ENCODE data around the gene DOCK2. TPM values are rescaled to one million over a fixed set of nuclear protein-coding genes. Genes with fewer than 3 reads are reported as not detected.
A peak's percentile ranks its signal among the peaks of the same experiment; 100 is the strongest.

Gene DOCK2
- polyA plus RNA-seq, 3 donors, result 2.6 to 3.4 (median 2.7) TPM

DNA sequence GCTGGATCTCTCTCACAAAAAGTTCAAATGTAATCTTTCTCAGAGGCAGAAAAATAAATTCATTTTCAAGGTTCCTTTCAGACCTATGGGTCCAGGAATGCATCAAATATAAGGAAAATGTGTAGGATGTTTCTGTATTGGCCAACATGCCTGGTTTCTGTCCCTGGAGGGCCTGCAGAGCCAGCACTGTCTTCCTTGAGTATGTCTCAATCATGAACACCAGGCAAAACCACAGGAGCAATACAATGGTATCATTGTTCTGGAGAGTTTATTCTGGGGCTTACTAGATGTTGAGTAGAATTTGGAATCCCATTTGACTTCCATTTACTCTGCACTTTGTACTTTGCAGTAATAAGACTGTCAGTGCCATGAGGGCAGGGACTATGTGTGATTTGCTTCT, 319.7 kb downstream of the DOCK2 start:
- no peak for DNase-seq (ENCODE audit: low read depth in 3 of 3, low spot score in 2 of 3)

DNA sequence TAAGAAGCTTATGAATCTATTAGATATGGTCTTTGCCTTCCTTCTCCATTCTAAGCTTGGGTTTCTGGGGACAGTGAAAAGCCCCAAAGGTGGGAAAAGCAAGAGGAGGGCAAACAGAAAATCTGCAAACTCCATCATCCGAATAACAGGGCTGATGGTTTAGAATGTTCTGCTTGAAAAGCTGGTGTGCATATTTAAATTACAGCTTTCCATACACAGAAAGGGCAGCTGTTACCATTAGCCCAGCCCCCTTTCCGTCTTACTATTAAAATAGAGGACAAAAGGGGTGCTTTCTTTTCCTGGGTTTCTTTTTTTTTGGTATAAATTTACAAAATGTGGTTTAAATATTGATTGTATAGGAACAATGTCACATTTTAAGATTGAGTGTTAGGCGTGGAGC, 321.2 kb downstream of the DOCK2 start:
- no peak for DNase-seq (ENCODE audit: low read depth in 3 of 3, low spot score in 2 of 3)

DNA sequence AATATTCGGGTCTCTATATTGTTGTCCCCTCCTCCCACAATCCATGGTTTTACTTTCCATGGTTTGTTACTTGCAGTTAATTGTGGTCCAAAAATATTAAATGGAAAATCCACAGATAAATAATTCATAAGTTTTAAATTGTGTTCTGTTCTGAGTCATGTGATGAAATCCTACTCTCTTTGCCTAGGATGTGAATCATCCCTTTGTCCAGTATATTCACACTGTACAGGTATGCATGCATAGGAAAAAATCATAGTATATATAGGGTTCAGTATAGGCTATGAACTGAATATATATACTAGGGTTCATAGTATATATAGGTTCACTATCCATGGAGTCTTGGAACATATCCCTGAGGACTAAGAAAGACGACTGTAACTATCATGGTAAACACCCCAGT, 323.6 kb downstream of the DOCK2 start:
- DNase-seq (ENCODE audit: low read depth in 3 of 3, low spot score in 2 of 3), result no peak

GRCh38 chr5:169964246-169964645, 327.2 kb downstream of the DOCK2 start:
- DNase-seq (ENCODE audit: low read depth in 3 of 3, low spot score in 2 of 3), result no peak

DNA sequence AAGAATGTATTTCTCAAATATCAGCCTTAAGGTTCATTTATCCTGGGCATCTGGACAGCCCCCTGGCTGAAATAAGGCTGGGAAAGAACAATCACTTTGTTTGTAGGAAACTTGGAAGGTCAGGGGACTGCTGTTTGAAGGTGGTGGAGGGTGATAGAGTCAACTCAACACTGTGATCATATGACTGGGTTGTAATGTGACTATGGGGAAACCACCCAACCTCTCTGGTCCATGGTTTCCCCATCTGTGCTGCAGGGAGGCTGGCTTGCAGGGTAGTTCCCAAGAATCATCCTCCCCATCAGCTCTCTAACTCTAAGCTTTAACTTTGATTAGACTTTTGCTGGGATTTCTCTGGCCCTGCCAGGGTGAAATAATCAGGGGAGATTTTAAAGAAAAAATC, 333.3 kb downstream of the DOCK2 start:
- DNase-seq (ENCODE audit: low read depth in 3 of 3, low spot score in 2 of 3), result no peak

DNA sequence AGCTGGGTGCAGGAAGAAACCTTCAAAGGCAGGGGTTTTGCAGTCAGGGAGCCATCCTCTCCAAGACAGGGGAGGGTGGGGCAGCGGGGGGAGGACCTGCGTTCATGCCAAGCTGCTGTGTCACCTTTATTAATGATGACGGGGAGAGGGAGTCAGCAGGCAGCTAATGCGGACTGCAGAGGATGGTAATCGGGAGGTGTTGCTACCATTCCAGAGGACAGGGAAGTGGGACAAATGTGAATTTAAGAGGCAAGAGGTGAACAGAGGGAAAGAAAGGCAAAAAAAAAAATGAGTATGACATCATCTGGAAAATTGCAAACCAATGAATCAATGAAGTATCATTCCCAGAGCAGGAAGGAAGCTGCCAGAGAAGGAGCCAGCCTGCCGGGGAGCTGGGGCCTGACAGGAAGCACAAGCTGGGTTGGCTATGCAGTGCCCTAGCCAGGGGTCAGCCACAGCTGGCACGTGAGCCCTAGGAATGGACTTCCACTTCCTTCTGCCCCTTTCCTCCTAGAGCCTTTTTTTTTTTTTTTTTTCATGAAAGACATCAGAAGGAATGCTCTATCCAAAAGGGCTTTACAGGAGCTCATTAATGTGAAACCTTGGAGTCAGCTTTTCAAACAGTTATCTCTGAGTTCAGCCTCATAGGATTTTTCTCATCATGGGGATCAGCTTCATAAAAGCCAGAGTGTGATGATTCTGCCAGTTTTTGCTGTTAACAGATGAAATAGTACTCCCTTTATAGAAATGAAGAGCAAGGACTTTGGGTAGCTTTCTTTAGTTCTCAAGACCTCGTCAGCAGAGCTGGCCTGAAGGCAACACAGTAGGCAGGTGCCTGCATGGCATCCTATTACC, 334.1 kb downstream of the DOCK2 start:
- DNase-seq (ENCODE audit: low read depth in 3 of 3, low spot score in 2 of 3), result no peak

GRCh38 chr5:169971780-169972179, 334.7 kb downstream of the DOCK2 start:
- no peak for DNase-seq (ENCODE audit: low read depth in 3 of 3, low spot score in 2 of 3)

DNA sequence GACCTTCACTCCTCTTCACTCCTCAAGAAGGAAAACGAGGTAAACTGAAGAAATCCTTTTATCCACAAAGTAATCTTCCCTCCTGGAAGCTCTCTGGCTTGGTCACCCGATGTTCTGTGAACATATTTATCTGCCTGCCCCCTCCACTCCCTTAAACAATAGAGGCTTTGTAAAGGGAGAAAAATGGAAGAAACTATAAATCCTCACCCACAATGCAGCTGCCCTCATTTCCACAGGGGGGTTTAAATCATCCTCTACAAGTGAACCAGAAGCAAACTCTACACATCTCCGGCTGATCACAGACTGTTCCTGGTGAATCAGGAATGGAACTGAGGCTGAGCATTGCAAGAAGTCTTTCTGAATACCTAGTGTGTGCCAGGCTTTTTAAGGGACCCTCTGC, 336.0 kb downstream of the DOCK2 start:
- DNase-seq (ENCODE audit: low read depth in 3 of 3, low spot score in 2 of 3), result no peak

- DNase-seq (ENCODE audit: low read depth in 3 of 3, low spot score in 2 of 3), result no peak
These were observed 337.2 kb downstream of the DOCK2 start for GRCh38 chr5:169974121-169974770.

- DNase-seq (ENCODE audit: low read depth in 3 of 3, low spot score in 2 of 3), result no peak
These were observed 341.6 kb downstream of the DOCK2 start for GRCh38 chr5:169978714-169979113.

DNA sequence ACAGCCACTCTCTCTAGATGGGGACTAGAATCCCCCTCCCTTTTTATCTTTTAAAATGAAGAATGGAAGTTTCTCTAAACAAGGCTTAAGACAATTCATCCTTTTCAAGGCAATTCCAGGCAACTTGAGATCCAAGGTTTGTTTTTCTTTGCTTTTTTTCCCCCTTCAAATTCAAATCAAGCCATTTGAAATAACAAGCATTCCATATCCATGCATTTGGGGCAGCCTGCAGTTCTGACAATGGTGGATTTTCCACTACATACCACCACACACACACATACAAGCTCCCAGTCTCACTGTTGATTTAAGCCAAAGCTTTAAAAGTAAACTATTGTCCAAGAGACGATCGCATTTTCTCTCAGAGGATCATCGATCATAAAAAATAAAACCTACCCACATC, 342.8 kb downstream of the DOCK2 start:
- DNase-seq (ENCODE audit: low read depth in 3 of 3, low spot score in 2 of 3), result no peak

GRCh38 chr5:169980418-169981053, 343.5 kb downstream of the DOCK2 start, which contains the start of gene INSYN2B:
Gene INSYN2B, minus strand, starts transcription at chr5:169980495. Its CDS starts 96,597 bp downstream, at chr5:169883898.
- DNase-seq (ENCODE audit: low read depth in 3 of 3, low spot score in 2 of 3), result peak; percentile 82 to 88 (median 87)

- DNase-seq (ENCODE audit: low read depth in 3 of 3, low spot score in 2 of 3), result no peak
These were observed 351.1 kb downstream of the DOCK2 start for GRCh38 chr5:169988206-169988605.

DNA sequence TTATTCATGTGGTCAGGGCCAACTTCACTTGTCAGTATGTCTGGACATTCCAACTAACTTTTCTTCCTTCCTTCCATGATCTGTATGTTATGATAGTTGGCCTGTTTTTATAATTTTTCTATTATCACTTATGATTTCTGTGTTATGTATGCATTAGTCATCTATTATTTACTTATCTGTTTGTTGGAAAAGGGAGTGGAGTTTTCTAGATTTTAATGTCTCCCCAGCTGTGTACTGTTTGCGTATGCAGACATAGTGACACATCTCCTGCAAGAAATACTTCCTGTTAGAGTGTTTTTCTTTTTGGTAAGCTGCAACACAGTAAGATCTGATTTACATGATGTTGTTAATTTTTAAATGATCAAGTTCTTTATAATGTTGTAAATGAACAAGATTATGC, 351.9 kb downstream of the DOCK2 start:
- DNase-seq (ENCODE audit: low read depth in 3 of 3, low spot score in 2 of 3), result no peak

- DNase-seq (ENCODE audit: low read depth in 3 of 3, low spot score in 2 of 3), result no peak
These were observed 352.3 kb downstream of the DOCK2 start for GRCh38 chr5:169989365-169989764.

- no peak for DNase-seq (ENCODE audit: low read depth in 3 of 3, low spot score in 2 of 3)
These were observed 354.2 kb downstream of the DOCK2 start for GRCh38 chr5:169991115-169991869.

DNA sequence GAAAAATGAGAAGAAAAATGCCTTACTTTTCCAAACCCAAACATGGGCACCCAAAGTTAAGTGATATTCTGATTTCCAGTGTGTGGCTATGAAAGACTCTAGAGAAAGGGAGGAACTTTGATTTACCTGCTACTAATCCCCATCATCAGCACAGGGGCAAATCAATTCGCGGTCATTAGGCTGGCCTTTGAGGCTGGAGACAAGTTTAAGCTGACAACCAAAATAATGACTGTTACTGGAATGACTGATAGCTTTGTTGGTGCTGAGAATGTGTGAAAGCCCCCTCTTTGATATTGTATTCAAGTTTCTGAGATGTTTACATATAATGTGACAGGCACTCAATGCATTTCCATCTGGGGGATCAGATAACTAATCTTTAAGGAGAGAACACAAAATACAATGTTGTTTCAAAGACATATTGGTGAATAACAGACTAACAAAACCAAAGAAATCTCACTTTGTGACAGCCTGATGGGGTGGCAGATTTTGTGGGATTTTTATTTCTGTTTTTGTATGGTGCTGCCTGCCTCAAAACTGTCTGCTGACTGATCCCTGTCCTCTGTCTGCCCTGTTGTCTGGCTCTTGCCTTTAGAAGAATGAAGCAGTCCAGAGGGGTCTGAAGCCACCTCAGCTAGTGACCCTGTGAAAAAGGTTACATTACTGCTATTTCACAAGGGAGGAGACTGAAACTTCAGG, 355.9 kb downstream of the DOCK2 start:
- DNase-seq (ENCODE audit: low read depth in 3 of 3, low spot score in 2 of 3), result no peak

DNA sequence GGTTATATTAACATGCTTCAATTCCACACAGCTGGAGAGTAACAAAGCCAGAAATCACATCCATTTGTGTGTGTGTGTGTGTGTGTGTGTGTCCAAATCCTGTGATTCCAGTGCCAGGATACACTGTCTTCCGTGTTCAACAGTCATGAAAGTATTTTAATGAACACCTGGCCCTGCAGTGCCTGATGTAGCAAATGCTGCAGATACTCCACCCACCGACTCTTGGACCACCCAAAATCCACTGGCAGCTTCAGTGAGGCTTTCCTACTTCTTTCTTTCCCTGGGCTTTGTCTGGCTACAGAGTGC, 356.4 kb downstream of the DOCK2 start:
- DNase-seq (ENCODE audit: low read depth in 3 of 3, low spot score in 2 of 3), result no peak

DNA sequence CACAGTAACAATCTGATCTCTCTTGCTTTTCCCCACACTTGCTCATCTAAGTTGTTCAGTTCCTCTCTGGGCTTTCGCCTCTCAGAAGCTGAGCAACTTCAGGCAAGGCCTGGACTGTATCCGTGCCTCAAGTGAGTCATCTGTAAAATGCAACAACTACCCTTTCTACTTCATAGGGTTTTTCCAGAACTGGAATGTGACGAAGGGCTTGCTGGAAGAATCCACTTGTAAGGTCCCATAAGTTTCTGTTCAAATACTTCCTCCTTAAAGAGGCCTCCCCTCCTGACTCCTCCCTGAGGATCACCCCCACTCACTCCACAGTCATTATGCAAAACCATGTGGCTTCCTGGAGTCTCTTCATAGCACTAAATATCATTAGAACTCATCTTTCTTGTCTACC, 360.7 kb downstream of the DOCK2 start:
- DNase-seq (ENCODE audit: low read depth in 3 of 3, low spot score in 2 of 3), result no peak

- no peak for DNase-seq (ENCODE audit: low read depth in 3 of 3, low spot score in 2 of 3)
These were observed 362.5 kb downstream of the DOCK2 start for GRCh38 chr5:169999621-170000020.

DNA sequence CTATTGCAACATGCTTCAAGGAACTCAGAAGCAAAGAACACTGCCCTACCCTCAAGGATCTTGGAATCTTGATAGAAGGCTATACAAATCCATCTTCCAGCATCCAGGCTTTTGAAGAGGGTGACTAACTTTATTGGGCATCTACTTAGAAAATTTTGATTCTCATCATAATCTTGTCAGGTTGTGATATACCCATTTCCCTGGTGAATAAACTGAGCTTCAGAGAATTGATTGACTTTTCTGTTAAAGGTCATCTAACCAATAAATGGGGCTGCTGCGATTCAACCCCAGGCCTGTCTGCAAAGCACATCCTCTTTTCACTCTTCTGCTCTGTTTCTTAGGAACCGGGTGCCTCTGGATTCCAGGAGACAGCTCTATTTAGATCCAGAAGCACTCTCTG, 363.1 kb downstream of the DOCK2 start:
- no peak for DNase-seq (ENCODE audit: low read depth in 3 of 3, low spot score in 2 of 3)
